Hepatocyte (in vitro differentiated cells): ENCODE results near the gene NRG3.

ENCODE experiments used
- EZH2 ChIP-seq: fragments of 200-600 bp; sonication (generic); IDR thresholded peaks from 2 replicates; pipeline ENCODE4 v1.6.1; 2016; ENCODE audit warnings: antibody characterized with exemption, mild to moderate bottlenecking, borderline replicate concordance
- EZH2phosphoT487 ChIP-seq: fragments of 200-600 bp; sonication (generic); IDR thresholded peaks from one replicate; pipeline ENCODE4 v1.6.1; 2018; ENCODE audit warnings: antibody characterized with exemption, mild to moderate bottlenecking, low read depth, moderate library complexity; ENCODE audit not compliant: unreplicated experiment, severe bottlenecking
- TF ChIP-seq, protein P1 (sequence below): fragments of 200-600 bp; sonication (generic); IDR thresholded peaks from 2 replicates; pipeline ENCODE4 v1.5.1; 2016; ENCODE audit warnings: antibody characterized with exemption, mild to moderate bottlenecking; ENCODE audit not compliant: poor library complexity

DNA sequence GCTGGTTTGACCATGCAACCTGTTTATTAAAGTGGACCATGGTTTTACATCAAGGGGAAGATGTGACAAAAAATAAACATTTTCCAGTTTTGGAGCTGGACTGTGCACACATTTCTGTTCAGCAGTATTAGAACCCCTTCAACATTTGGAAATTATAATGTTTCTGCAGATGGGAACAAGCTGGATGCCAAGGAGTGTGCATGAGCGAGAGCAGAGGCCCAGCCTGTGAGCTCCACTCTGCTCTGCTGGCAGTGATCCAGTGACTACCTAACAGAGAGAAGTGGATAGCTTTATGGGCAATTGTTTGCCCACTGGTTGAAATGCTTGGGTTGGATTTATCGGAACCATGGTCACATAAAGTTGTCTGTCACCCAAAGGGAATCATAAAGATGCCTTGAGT is 456.7 kb downstream of the NRG3 start:
- TF ChIP-seq, protein P1, sequence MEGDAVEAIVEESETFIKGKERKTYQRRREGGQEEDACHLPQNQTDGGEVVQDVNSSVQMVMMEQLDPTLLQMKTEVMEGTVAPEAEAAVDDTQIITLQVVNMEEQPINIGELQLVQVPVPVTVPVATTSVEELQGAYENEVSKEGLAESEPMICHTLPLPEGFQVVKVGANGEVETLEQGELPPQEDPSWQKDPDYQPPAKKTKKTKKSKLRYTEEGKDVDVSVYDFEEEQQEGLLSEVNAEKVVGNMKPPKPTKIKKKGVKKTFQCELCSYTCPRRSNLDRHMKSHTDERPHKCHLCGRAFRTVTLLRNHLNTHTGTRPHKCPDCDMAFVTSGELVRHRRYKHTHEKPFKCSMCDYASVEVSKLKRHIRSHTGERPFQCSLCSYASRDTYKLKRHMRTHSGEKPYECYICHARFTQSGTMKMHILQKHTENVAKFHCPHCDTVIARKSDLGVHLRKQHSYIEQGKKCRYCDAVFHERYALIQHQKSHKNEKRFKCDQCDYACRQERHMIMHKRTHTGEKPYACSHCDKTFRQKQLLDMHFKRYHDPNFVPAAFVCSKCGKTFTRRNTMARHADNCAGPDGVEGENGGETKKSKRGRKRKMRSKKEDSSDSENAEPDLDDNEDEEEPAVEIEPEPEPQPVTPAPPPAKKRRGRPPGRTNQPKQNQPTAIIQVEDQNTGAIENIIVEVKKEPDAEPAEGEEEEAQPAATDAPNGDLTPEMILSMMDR, result no peak
- TF ChIP-seq EZH2, result no peak
- TF ChIP-seq EZH2phosphoT487, result no peak
